GM19463 (cell line): Measurements from ENCODE around the gene NEU1.
"Not testable (repeated sequence)": the region's sequence is repeated elsewhere in the genome, so short reads cannot be mapped to it uniquely, and the experiment has no call there.

Source experiments
- ATAC-seq: cut with Tn5 transposase; IDR thresholded peaks from one replicate; pipeline ENCODE4 v1.9.1; 2021; ENCODE audit warnings: mild to moderate bottlenecking, moderate library complexity; ENCODE audit not compliant: unreplicated experiment

Gene NEU1

GRCh38 chr6:31822036-31822821 is 40.4 kb downstream of the NEU1 start:
- no peak for ATAC-seq

DNA sequence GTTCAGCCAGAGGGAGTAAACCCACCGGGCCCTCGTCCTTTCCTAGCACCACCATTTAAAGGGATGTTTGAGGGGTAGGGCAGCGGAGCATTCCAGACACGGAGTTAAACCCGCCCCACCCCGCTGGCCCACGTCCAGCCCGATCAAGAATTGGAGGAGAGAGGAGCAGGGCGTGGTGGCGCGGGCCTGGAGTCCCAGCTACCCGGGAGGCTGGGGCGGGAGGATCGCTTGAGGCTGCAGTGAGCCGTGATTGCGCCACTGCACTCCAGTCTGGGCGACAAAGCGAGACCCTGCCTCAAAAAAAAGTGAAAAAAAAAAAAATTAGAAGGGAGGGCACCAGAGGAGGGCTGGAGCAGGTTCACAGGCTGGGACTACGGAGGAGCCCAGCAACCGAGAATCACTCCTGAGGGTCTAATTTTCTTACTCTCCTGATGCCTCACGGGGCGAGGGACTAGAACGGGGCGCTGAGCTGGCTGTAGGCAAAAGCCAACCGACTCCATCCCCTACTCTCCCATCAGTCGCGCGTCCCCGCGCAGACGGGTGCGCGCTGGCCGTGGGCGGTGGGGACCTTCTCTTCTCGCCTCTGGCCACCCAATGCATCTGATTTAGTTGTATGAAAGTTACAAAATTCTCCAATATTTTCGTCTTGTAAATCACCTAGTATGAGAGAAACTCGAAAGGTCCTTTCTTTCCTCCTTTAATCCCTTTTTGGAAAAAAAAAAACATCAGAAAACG is 41.2 kb downstream of the NEU1 start:
- ATAC-seq, result no peak

DNA sequence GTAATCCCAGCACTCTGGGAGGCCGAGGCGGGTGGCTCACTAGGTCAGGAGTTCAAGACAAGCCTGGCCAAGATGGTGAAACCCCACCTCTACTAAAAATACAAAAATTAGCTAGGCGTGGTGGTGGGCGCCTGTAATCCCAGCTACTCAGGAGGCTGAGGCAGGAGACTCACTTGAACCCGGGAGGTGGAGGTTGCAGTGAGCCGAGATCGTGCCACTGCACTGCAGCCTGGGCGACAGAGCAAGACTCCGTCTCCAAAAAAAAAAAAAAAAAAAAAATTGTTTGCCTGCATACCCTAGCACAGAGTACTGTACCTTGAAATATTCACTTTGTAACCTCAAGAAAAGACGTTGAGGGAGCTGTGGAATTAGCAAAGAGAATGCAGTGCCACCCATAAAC is 42.2 kb downstream of the NEU1 start:
- not testable (repeated sequence) for ATAC-seq

- no peak for ATAC-seq
Measured at GRCh38 chr6:31819871-31820299, 42.7 kb downstream of the NEU1 start.

DNA sequence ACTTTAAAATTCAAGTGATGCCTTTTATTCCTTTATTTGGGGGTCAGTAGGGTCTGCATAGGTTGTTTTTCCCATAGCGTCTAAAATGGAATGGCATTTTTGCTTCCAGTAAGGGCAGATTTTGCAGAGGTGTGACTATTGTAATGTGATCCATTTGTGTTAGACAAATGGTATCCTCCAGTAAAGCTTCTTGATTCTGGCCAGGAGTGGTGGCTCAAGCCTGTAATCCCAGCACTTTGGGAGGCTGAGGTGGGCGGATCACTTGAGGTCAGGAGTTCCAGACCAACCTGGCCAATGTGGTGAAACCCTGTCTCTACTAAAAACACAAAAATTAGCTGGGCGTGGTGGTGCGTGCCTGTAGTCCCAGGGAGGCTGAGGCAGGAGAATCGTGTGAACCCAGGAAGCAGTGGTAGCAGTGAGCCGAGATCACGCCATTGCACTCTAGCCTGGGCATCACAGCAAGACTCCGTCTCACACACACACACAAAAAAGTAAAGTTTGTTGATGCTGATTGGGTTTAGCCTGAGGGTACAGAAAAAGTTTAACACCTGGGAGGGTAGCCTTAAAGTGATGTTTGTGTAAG is 44.6 kb downstream of the NEU1 start:
- not testable (repeated sequence) for ATAC-seq

DNA sequence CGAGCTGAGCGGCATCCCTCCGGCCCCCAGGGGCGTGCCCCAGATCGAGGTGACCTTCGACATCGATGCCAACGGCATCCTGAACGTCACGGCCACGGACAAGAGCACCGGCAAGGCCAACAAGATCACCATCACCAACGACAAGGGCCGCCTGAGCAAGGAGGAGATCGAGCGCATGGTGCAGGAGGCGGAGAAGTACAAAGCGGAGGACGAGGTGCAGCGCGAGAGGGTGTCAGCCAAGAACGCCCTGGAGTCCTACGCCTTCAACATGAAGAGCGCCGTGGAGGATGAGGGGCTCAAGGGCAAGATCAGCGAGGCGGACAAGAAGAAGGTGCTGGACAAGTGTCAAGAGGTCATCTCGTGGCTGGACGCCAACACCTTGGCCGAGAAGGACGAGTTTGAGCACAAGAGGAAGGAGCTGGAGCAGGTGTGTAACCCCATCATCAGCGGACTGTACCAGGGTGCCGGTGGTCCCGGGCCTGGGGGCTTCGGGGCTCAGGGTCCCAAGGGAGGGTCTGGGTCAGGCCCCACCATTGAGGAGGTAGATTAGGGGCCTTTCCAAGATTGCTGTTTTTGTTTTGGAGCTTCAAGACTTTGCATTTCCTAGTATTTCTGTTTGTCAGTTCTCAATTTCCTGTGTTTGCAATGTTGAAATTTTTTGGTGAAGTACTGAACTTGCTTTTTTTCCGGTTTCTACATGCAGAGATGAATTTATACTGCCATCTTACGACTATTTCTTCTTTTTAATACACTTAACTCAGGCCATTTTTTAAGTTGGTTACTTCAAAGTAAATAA is 45.3 kb downstream of the NEU1 start:
- not testable (repeated sequence) for ATAC-seq

GRCh38 chr6:31815025-31815838 is 47.4 kb downstream of the NEU1 start, which contains the start of the genes HSPA1A and HSPA1L:
HSPA1A (plus strand) TSS chr6:31815543; CDS start chr6:31815757, 214 bp downstream.
HSPA1L (minus strand) TSS chr6:31815283; CDS start chr6:31811972, 3,311 bp downstream.
- no peak for ATAC-seq

GRCh38 chr6:31814677-31815024 is 48.0 kb downstream of the NEU1 start:
- ATAC-seq, result peak; percentile 42

DNA sequence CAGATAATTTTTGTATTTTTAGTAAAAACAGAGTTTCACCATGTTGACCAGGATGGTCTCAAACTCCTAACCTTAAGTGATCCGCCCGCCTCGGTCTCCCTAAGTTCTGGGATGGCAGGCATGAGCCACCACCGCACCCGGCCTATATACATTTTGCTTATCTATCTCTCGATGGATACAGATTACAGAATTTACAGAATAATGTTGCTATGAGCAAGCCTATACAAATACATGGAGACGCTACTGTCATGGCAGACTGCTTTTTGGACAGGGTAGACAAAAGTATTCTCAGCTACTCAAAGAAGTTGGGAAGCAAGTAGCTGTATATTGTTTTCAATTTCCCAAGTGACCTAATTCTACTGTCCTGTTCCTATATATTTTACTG is 49.2 kb downstream of the NEU1 start:
- no peak for ATAC-seq

GRCh38 chr6:31811645-31812044 is 51.0 kb downstream of the NEU1 start:
- no peak for ATAC-seq

GRCh38 chr6:31808599-31808998 is 54.0 kb downstream of the NEU1 start:
- not testable (repeated sequence) for ATAC-seq
